ENCODE results near the gene ARFGEF3.

DNA sequence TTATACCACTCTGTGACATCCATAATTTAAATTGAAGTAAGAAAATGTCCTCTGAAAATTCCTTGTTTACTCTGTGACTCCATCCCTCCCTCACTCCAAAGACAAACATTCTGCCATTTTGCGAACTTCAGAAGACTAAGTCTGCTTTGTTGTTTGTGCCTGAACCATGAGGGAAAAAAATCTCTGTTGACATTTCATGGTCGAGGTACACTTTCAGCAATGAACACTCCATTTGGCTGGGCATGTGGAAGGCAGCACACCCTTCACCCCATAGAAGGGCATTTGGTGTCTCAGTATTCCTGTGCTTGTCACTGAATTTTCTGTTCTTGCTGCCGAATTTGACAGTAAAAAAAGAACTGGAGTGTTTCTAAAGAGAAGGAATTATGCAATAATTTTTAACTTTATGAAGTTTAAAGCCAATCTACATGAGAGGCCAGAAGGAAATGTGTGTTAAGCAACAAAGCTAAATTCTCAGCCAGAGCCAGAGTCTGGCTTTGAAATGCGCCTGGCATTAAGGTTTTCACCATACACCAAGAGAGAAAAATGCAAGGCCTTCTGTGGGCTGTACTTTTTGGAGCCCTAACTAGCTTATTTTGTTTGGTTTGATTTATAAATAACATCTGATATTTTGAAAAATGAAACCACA lies 61.3 kb downstream of the ARFGEF3 start:
- no peak for TF ChIP-seq CTCF (conservative IDR thresholded peaks at IDR 0.05; ENCODE audit: low read depth, low read length)
- TF ChIP-seq EZH2 (IDR thresholded peaks at IDR 0.05; ENCODE audit: low read length, unreplicated experiment): no peak
- TF ChIP-seq EZH2phosphoT487 (IDR thresholded peaks at IDR 0.05; ENCODE audit: borderline replicate concordance, low read length): no peak
